Upper lobe of right lung (tissue), 1 donor: ENCODE results near the gene HINT1. TPM values are rescaled to one million over a fixed set of nuclear protein-coding genes. Genes with fewer than 3 reads are reported as not detected.
"Not testable (repeated sequence)": the region's sequence is repeated elsewhere in the genome, so short reads cannot be mapped to it uniquely, and the experiment has no call there.

Experiments used
- ATAC-seq: fragments of 200-7000 bp; cut with Tn5 transposase; one replicate; pipeline ENCODE4 v1.9.1; 2020; ENCODE audit warnings: mild to moderate bottlenecking, moderate library complexity
- DNase-seq: peaks from one replicate; pipeline ENCODE4 v3.0.0-alpha.2; 2020
- H3K27ac ChIP-seq: fragments of 200-600 bp; one replicate; pipeline ENCODE4 v1.8.0; 2022
- H3K27me3 ChIP-seq: fragments of 200-600 bp; one replicate; pipeline ENCODE4 v1.8.0; 2022; ENCODE audit warnings: mild to moderate bottlenecking
- H3K36me3 ChIP-seq: fragments of 200-600 bp; one replicate; pipeline ENCODE4 v1.8.0; 2022
- H3K4me1 ChIP-seq: fragments of 200-600 bp; one replicate; pipeline ENCODE4 v1.8.0; 2022
- H3K4me3 ChIP-seq: fragments of 200-600 bp; one replicate; pipeline ENCODE4 v1.8.0; 2022; ENCODE audit warnings: mild to moderate bottlenecking
- H3K9me3 ChIP-seq: fragments of 200-600 bp; one replicate; pipeline ENCODE4 v1.8.0; 2022
- CTCF ChIP-seq: fragments of 200-600 bp; IDR thresholded peaks from one replicate; pipeline ENCODE4 v1.8.0; 2022; ENCODE audit warnings: antibody characterized with exemption
- intact Hi-C: fragments of 100-400 bp; cut with DNase I; formaldehyde crosslinking; loops from one replicate; pipeline ENCODE4 v1.11.0; 2022
- total RNA-seq: library from RNA; stranded (reverse); fragmentation: NEBNext Ultra II Directional; extraction: Animal tissue kit (Norgen Biotek cat#: 25700); gene quantifications from one replicate; pipeline ENCODE4 v1.2.1, GENCODE V29; 2021
- donor health status: DM: no; HTN: yes; CAD: no; lungs with severe emphysema.

The HINT1 gene
- total RNA-seq, 1 donor from 2014 or later, result 147 TPM

GRCh38 chr5:131150408-131150807 is 14.6 kb downstream of the HINT1 start:
- ATAC-seq (no peak), DNase-seq (no peak)
- no peaks in the 10 kb centered on the region for H3K9me3 ChIP-seq
- no peaks in the 10 kb centered on the region for H3K36me3 ChIP-seq
- H3K4me3 ChIP-seq, result no peak overlapping the region
- intact Hi-C loops, result no loop called here
- TF ChIP-seq CTCF, result no peak
- H3K27ac ChIP-seq, result no peak overlapping the region
- no peaks in the 10 kb centered on the region for H3K27me3 ChIP-seq
- H3K4me1 ChIP-seq, result no peaks in the 10 kb centered on the region

- DNase-seq (no peak), ATAC-seq (no peak)
- Histone ChIP-seq H3K27ac (no peak overlapping the region), H3K4me1 (no peaks in the 10 kb centered on the region), H3K36me3 (no peaks in the 10 kb centered on the region), H3K9me3 (no peaks in the 10 kb centered on the region), H3K27me3 (no peaks in the 10 kb centered on the region), H3K4me3 (no peak overlapping the region)
- intact Hi-C loops, result no loop called here
- no peak for TF ChIP-seq CTCF
These were observed 16.2 kb downstream of the HINT1 start for GRCh38 chr5:131148835-131149234.

GRCh38 chr5:131147258-131147657 is 17.8 kb downstream of the HINT1 start:
- no peak overlapping the region for H3K4me3 ChIP-seq
- ATAC-seq (no peak), DNase-seq (no peak)
- H3K36me3 ChIP-seq, result no peaks in the 10 kb centered on the region
- no peak for TF ChIP-seq CTCF
- H3K27ac ChIP-seq, result no peak overlapping the region
- no peaks in the 10 kb centered on the region for H3K4me1 ChIP-seq
- H3K9me3 ChIP-seq, result no peaks in the 10 kb centered on the region
- no peaks in the 10 kb centered on the region for H3K27me3 ChIP-seq
- intact Hi-C loops, result no loop called here

- no peak for ATAC-seq
- TF ChIP-seq CTCF, result no peak
- Histone ChIP-seq H3K4me3 (no peak overlapping the region), H3K27ac (no peak overlapping the region), H3K27me3 (no peaks in the 10 kb centered on the region), H3K36me3 (no peaks in the 10 kb centered on the region), H3K9me3 (no peaks in the 10 kb centered on the region), H3K4me1 (no peaks in the 10 kb centered on the region)
- no peak for DNase-seq
- intact Hi-C loops, result no loop called here
These were observed 22.0 kb downstream of the HINT1 start for GRCh38 chr5:131142970-131143617.

DNA sequence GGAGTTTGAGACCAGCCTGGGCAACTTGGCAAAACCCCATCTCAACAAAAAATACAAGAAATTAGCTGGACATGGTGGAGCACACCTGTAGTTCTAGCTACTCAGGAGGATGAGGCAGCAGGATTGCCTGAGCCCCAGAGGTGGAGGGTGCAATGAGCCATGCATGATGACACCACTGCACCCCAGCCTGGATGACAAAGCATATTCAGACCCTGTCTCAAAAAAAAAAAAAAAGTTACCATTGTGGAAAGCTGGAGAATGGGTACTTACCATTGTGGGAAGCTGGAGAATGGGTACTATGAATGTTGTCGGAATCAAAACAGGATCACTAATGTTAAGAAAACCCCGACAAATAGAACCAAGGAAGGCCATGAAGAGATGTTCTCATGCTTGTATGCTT is 25.7 kb downstream of the HINT1 start:
- intact Hi-C loops, result no loop called here
- Histone ChIP-seq H3K27me3 (no peaks in the 10 kb centered on the region), H3K36me3 (no peaks in the 10 kb centered on the region), H3K4me1 (no peaks in the 10 kb centered on the region), H3K27ac (no peak overlapping the region), H3K9me3 (no peaks in the 10 kb centered on the region), H3K4me3 (no peak overlapping the region)
- DNase-seq (no peak), ATAC-seq (no peak)
- no peak for TF ChIP-seq CTCF

- DNase-seq, H3K4me1 ChIP-seq, H3K36me3 ChIP-seq, H3K27me3 ChIP-seq, ATAC-seq, intact Hi-C loops, H3K4me3 ChIP-seq, H3K9me3 ChIP-seq, H3K27ac ChIP-seq: not testable (repeated sequence)
These were observed 26.6 kb downstream of the HINT1 start for GRCh38 chr5:131138406-131138805.

DNA sequence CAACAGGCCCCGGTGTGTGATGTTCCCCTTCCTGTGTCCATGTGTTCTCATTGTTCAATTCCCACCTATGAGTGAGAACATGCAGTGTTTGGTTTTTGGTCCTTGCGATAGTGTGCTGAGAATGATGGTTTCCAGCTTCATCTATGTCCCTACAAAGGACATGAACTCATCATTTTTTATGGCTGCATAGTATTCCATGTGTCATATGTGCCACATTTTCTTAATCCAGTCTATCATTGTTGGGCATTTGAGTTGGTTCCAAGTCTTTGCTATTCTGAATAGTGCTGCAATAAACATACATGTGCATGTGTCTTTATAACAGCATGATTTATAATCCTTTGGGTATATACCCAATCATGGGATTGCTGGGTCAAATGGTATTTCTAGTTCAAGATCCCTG is 32.0 kb downstream of the HINT1 start:
- H3K27me3 ChIP-seq, H3K36me3 ChIP-seq, H3K4me1 ChIP-seq, H3K27ac ChIP-seq, ATAC-seq, H3K9me3 ChIP-seq, DNase-seq, H3K4me3 ChIP-seq, intact Hi-C loops: not testable (repeated sequence)
